ENCODE data around the gene THAP9.
A peak's percentile ranks its signal among the peaks of the same experiment; 100 is the strongest.
"Not testable (repeated sequence)": the region's sequence is repeated elsewhere in the genome, so short reads cannot be mapped to it uniquely, and the experiment has no call there.

The THAP9 gene, protein sequence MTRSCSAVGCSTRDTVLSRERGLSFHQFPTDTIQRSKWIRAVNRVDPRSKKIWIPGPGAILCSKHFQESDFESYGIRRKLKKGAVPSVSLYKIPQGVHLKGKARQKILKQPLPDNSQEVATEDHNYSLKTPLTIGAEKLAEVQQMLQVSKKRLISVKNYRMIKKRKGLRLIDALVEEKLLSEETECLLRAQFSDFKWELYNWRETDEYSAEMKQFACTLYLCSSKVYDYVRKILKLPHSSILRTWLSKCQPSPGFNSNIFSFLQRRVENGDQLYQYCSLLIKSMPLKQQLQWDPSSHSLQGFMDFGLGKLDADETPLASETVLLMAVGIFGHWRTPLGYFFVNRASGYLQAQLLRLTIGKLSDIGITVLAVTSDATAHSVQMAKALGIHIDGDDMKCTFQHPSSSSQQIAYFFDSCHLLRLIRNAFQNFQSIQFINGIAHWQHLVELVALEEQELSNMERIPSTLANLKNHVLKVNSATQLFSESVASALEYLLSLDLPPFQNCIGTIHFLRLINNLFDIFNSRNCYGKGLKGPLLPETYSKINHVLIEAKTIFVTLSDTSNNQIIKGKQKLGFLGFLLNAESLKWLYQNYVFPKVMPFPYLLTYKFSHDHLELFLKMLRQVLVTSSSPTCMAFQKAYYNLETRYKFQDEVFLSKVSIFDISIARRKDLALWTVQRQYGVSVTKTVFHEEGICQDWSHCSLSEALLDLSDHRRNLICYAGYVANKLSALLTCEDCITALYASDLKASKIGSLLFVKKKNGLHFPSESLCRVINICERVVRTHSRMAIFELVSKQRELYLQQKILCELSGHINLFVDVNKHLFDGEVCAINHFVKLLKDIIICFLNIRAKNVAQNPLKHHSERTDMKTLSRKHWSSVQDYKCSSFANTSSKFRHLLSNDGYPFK

DNA sequence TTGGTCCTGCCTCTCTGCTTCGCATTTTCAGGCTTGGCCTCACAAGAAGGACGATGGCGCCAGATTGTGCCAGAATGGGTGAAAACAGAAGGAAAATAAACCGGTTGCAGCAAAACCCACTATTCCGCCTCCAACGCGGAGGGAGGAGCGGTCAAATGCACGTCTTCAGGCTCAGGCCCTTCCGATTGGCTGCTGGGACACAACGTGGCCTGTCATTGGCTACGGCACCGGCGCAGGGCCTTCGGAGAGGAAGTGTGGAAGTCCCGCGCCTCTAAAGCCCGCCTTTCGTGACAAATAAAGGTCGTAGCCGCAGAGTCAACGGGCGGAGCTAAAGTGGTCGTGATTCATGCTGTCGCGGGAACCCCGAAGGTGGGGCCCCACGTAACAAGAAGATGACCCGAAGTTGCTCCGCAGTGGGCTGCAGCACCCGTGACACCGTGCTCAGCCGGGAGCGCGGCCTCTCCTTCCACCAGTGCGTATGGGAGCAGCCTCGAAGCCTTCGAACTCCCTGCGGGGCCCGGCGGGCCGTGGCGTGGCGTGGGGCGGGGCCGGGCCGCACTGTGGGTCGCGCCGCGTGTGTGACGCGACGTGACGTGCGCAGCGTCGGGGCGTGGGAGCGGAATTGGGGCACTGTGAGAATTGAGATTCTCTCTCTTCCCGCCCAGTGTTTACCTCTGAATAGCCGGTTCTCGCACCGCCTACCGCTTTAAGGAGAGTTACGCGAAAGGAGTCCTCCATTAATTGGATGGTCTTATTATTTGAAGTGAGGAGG, at the start of gene THAP9:
Gene THAP9 (plus strand): TSS at position 325 of the 772 bp plus-strand sequence. CDS start 68 bp downstream, at position 393.
- peak; percentile 94 for DNase-seq (ENCODE audit: low read depth)

- no peak for DNase-seq (ENCODE audit: low read depth)
Observed at GRCh38 chr4:82851318-82851717, 49.2 kb upstream of the THAP9 start.

GRCh38 chr4:82851885-82852750, 48.4 kb upstream of the THAP9 start:
- no peak for DNase-seq (ENCODE audit: low read depth)

GRCh38 chr4:82852751-82853285, 47.7 kb upstream of the THAP9 start:
- no peak for DNase-seq (ENCODE audit: low read depth)

DNA sequence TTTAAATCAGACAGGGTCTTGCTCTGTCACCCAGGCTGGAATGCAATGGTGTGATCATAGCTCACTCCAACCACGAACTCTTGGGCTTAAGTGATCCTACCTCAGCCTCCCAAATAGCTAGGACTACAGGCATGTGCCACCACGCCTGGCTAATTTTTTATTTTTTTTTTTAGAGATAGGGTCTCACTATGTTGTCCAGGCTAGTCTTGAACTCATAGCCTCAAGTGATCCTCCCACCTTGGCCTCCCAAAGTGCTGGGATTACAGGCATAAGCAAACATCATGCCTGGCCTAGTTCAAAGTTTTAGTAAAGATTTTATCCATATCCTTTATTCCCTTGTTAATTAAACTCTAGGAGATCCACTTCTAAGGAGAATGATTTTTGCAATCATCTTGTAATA, 40.0 kb upstream of the THAP9 start:
- not testable (repeated sequence) for DNase-seq (ENCODE audit: low read depth)

GRCh38 chr4:82861529-82861928, 39.0 kb upstream of the THAP9 start:
- no peak for DNase-seq (ENCODE audit: low read depth)

GRCh38 chr4:82864336-82864979, 36.1 kb upstream of the THAP9 start:
- no peak for DNase-seq (ENCODE audit: low read depth)

- no peak for DNase-seq (ENCODE audit: low read depth)
Observed at GRCh38 chr4:82865592-82865991, 34.9 kb upstream of the THAP9 start.

- DNase-seq (ENCODE audit: low read depth), result not testable (repeated sequence)
Observed at GRCh38 chr4:82866033-82866432, 34.5 kb upstream of the THAP9 start.

DNA sequence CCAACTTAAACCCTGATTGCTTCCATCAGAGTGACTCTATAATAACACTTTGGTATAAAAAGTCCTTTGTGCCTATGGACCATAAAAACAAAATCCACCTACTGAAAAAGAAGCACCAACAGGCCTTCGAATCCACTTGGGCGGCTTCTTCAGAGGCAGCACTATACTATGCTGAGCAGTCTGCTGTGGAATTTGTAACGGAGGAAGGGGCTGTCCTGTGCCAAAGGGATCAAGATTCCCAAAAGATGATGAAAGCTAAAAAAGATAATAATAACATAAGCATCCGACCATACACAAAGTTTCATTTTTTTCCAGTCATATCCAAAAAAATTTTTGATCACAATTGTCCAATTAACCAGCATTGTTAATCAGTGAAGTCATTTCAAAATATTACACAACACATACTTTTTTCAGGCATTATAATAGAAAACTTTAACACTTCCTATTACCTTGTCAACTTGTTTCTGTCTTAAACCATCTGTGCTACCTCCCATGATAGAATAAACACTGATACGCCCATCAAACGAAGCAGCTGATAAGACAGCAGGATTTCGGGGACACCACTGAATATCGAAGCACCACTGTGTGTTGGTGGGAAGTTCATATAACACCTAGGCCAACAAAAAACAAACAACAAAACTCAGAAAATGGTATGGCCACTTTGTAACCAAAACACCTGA, 33.7 kb upstream of the THAP9 start:
- no peak for DNase-seq (ENCODE audit: low read depth)

- no peak for DNase-seq (ENCODE audit: low read depth)
Observed at GRCh38 chr4:82868572-82868971, 32.0 kb upstream of the THAP9 start.

DNA sequence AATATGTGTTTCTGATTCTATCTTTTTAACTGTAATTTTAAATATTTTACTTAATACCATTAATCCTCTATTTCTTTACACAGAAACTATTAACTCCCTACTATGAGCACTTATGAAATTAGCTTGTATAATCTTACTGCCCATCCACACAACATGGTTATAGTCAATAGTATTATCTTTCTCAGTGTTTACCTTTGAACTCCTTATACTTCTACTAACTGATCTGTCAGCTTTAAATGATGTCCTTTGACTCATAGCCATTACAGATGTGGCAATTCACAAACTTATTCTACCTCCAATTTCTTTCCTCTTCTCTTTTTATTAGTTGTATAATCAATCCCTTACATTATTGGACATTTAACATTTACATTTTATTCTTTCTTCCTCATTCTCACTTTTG, 15.1 kb upstream of the THAP9 start:
- no peak for DNase-seq (ENCODE audit: low read depth)

DNA sequence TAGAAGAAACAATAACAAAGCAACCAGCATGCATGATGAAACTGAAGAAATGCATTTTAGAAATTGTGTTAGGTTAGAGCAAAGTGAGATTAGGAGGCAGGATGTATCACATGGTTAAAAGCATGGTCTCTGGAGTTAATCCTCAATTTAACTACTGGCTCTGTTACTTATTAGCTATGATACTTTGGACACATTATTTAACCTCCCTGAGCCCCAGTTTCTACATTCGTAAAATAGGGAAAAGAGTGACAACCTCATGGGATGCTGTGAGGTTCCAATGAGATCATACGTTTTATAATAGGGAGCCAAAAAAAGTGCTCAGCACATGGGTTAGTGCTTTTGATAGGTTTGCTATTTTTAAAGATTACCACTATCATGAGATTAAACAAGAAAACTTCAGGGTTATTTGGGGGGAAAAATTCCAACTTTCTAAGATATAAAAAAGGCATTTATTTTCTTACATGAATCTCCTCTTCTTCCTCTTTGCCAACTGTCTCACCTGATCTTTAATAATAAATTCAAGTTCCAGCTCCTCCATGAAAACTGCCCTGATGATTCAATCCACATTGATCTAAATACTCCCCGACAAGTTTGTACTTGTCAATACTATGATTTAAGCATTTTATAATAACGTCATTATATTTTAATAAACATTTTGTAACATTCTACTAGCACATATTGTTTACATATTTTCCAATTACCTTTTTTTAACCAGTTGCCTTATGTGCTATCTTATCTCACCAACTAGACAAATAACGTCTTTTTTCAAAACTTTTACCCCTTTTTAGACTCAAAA, 14.2 kb upstream of the THAP9 start:
- DNase-seq (ENCODE audit: low read depth), result no peak

DNA sequence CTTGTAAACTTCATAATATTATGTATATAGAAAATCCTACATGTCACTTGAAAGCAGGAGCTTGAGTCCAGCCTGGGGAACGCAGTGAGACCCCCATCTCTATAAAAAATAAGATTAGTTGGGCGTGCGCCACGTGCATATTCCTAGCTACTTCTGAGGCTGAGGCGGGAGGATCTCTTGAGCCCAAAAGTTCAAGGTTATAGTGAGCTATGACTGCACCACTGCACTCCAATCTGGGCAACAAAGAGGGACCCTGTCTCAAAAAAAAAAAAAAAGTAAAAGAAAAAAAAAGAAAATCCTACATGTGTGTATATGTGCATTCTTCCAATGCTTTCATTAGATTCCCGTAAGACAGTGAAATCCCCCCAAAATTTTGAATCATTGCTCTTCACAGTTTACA, 11.2 kb upstream of the THAP9 start:
- DNase-seq (ENCODE audit: low read depth), result no peak

DNA sequence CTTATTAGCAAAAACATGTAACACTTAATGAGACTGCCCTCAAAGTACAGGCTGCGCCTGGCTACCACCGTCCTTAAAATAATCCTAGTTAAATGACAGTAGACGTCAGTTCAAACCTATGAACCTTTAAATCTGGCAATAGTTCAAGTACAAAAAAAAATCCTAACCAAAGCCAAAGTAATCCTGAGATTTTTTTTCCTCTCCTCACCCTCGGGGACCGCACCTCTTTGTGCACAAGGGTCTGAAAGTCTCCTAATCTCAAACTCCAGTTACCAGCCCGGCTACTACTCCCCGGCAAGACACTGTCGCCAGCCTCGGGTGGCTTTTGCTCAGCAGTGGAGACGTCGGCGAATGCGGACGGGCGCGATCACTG, 10.0 kb upstream of the THAP9 start:
- no peak for DNase-seq (ENCODE audit: low read depth)

DNA sequence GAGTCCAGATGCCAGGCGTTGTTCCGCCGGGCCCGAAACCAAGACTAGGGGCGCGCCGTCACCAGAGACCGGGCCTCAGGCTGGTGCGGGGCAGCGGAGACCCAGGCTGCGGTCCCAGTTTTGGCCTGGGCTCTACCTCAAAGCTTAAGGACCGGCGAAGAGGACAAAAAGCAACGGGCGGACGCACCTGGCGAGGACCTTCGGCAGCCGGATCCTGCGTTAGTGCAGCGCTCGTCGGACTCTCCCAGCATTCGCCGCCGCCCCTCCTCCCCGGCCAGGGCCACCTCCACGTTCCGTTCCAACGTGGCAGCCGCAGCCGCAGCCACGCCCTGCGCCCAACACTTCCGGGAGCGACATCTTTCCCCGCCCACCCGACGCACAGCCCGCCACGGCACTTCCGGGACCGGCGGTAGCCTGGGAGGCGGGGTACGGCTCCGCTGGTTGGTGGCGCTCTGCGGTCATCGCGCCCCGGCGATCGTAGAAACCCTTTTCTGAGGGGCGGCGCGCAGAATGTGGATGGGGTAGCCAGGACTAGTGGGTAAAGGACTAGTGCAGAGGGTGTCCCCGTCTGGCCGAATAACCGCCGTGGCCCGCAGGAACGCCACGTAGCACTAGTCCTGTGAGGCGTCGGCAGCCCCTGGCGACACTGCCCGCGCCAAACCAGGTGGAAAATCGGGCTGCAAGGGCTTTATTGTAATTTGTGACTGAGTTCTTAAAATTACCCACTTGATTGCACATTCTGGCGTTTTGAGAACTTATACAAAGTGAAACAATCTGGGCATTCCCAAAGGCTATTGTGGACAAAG, 9.4 kb upstream of the THAP9 start, which contains the start of gene SEC31A:
Gene SEC31A (minus strand): TSS at position 253 of the 806 bp plus-strand sequence. CDS start 9,217 bp downstream, outside the sequence.
- DNase-seq (ENCODE audit: low read depth), result peak; percentile 93

GRCh38 chr4:82891707-82892466, 8.6 kb upstream of the THAP9 start:
- DNase-seq (ENCODE audit: low read depth), result no peak
